Activated naive CD8-positive, alpha-beta T cell treated with anti-CD3 and anti-CD28 coated beads, Interleukin-2, amount 50 U/mL, for 24 hours (primary cell): ENCODE results near the gene C1QTNF4.
"Not testable (repeated sequence)": the region's sequence is repeated elsewhere in the genome, so short reads cannot be mapped to it uniquely, and the experiment has no call there.

Source experiments
- ATAC-seq: fragments of 150-1000 bp; cut with Tn5 transposase; one replicate; pipeline ENCODE4 v1.10.0; 2021
- DNase-seq: peaks from one replicate; pipeline ENCODE4 v3.0.0; 2021
- H3K27ac Mint-ChIP-seq: one replicate; pipeline ENCODE4 v1.8.0; 2021; ENCODE audit warnings: mild to moderate bottlenecking, mixed read lengths
- H3K27me3 Mint-ChIP-seq: one replicate; pipeline ENCODE4 v1.8.0; 2021; ENCODE audit warnings: mixed read lengths
- H3K36me3 Mint-ChIP-seq: one replicate; pipeline ENCODE4 v1.8.0; 2021; ENCODE audit warnings: low read depth, mixed read lengths
- H3K4me1 Mint-ChIP-seq: one replicate; pipeline ENCODE4 v1.8.0; 2021; ENCODE audit warnings: mixed read lengths
- H3K4me3 Mint-ChIP-seq: one replicate; pipeline ENCODE4 v1.8.0; 2021; ENCODE audit warnings: mild to moderate bottlenecking, moderate library complexity, mixed read lengths
- H3K9me3 Mint-ChIP-seq: one replicate; pipeline ENCODE4 v1.8.0; 2021; ENCODE audit warnings: mixed read lengths

Gene C1QTNF4

GRCh38 chr11:47593934-47594855, at the start of gene C1QTNF4:
Gene C1QTNF4 (minus strand): TSS chr11:47594411. CDS start chr11:47590810, 3,601 bp downstream.
- Mint-ChIP-seq H3K36me3 (no peaks in the 10 kb centered on the region), H3K9me3 (no peaks in the 10 kb centered on the region), H3K27me3 (peaks cover 30% of the 10 kb centered on the region), H3K4me1 (peaks cover 12% of the 10 kb centered on the region), H3K4me3 (no peak within 1 kb of the TSS), H3K27ac (no peak within 1 kb of the TSS)
- ATAC-seq (no peak), DNase-seq (no peak)

DNA sequence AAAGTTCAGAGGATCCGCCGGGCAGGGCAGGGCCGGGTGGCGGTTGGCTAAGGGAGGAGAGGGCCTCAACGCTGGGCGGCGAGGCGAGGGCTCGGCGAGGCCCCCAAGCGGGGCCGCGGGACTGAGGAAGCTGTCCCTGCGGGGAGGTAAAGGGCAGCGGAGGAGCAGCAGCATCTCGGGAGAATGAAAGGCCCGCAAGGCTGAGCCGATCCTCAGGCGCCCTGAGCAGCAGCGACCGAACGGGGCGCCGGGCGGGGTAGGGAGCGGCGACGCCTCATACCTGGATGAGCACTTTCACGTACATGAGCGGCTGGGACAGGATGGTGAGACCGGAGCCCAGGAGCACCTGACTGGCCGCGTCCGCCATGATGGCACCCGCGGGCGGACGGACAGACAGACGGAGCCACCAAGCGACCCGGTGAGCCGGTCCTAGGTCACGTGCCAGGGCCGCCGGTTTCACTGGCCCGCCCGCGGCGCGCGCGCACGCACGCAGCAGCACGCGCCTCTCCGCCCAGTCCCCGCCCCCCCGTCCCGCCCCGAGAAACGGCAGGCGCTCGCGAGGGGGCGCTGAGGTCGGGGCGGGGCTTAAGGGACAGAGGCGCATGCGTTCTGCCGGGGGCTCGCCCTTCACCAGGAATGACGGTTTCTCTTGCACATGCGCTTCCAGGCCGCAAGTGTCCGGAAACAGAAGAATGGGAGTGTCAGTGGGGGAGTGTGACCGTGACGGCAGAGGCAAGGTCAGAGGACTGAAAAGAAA, 48.1 kb upstream of the C1QTNF4 start, which contains the start of gene MTCH2:
MTCH2 (minus strand) TSS at position 461 of the 757 bp plus-strand sequence; CDS start at position 367, 94 bp downstream.
- peak; percentile 96 for DNase-seq
- H3K4me3 Mint-ChIP-seq: peak within 1 kb of the TSS; percentile 98
- H3K36me3 Mint-ChIP-seq: peaks cover 19% of the 10 kb centered on the region
- H3K9me3 Mint-ChIP-seq: no peaks in the 10 kb centered on the region
- peak within 1 kb of the TSS; percentile 97 for H3K27ac Mint-ChIP-seq
- peak; percentile 96 for ATAC-seq
- peaks cover 24% of the 10 kb centered on the region for H3K4me1 Mint-ChIP-seq
- H3K27me3 Mint-ChIP-seq: no peaks in the 10 kb centered on the region

GRCh38 chr11:47641600-47642098, 47.4 kb upstream of the C1QTNF4 start:
- peaks cover 24% of the 10 kb centered on the region for H3K4me1 Mint-ChIP-seq
- H3K27me3 Mint-ChIP-seq: no peaks in the 10 kb centered on the region
- ATAC-seq (no peak), DNase-seq (no peak)
- H3K4me3 Mint-ChIP-seq: peak overlapping the region; percentile 98
- H3K36me3 Mint-ChIP-seq: peaks cover 22% of the 10 kb centered on the region
- H3K27ac Mint-ChIP-seq: peak overlapping the region; percentile 97
- no peaks in the 10 kb centered on the region for H3K9me3 Mint-ChIP-seq

GRCh38 chr11:47640506-47640905, 46.3 kb upstream of the C1QTNF4 start:
- not testable (repeated sequence) for H3K27me3 Mint-ChIP-seq, ATAC-seq, DNase-seq, H3K9me3 Mint-ChIP-seq
- H3K4me1 Mint-ChIP-seq: peaks cover 24% of the 10 kb centered on the region
- peak overlapping the region; percentile 98 for H3K4me3 Mint-ChIP-seq
- peak overlapping the region; percentile 97 for H3K27ac Mint-ChIP-seq
- H3K36me3 Mint-ChIP-seq: peaks cover 26% of the 10 kb centered on the region

GRCh38 chr11:47636331-47636730, 42.1 kb upstream of the C1QTNF4 start:
- not testable (repeated sequence) for DNase-seq
- peaks cover 45% of the 10 kb centered on the region for H3K36me3 Mint-ChIP-seq

DNA sequence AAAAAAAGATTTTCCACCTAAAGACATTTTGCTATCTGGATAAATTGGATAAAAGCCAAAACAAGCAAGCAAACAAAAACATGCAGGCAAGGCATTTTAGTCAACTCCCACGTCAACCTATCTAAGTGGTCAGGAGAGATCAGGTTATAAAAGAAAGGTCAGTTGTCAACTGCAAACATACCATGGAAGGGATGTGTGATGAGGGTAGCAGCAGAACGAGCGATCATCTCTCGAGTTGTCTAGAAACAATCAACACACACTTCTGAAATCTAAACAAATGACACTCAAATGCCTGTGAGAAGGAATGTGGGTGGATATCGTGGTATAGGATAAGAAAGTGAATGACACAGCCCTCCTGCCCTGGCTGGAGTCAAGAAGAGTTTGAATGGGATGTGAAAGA, 37.3 kb upstream of the C1QTNF4 start:
- no peak for ATAC-seq
- H3K36me3 Mint-ChIP-seq: peaks cover 62% of the 10 kb centered on the region
- no peaks in the 10 kb centered on the region for H3K9me3 Mint-ChIP-seq
- H3K27ac Mint-ChIP-seq: no peak overlapping the region
- H3K27me3 Mint-ChIP-seq: no peaks in the 10 kb centered on the region
- no peak overlapping the region for H3K4me3 Mint-ChIP-seq
- DNase-seq: no peak
- H3K4me1 Mint-ChIP-seq: no peaks in the 10 kb centered on the region

More at GRCh38 chr11:47636331-47636730, 42.1 kb upstream of the C1QTNF4 start:
- not testable (repeated sequence) for H3K27ac Mint-ChIP-seq, H3K27me3 Mint-ChIP-seq, ATAC-seq, H3K4me3 Mint-ChIP-seq, H3K9me3 Mint-ChIP-seq
- peaks cover 12% of the 10 kb centered on the region for H3K4me1 Mint-ChIP-seq

GRCh38 chr11:47628026-47628425, 33.8 kb upstream of the C1QTNF4 start:
- H3K27me3 Mint-ChIP-seq: no peaks in the 10 kb centered on the region
- ATAC-seq: no peak
- no peaks in the 10 kb centered on the region for H3K4me1 Mint-ChIP-seq
- H3K27ac Mint-ChIP-seq: no peak overlapping the region
- no peak overlapping the region for H3K4me3 Mint-ChIP-seq
- no peaks in the 10 kb centered on the region for H3K9me3 Mint-ChIP-seq
- DNase-seq: no peak
- peaks cover 55% of the 10 kb centered on the region for H3K36me3 Mint-ChIP-seq

GRCh38 chr11:47626234-47626633, 32.0 kb upstream of the C1QTNF4 start:
- H3K4me1 Mint-ChIP-seq: no peaks in the 10 kb centered on the region
- no peaks in the 10 kb centered on the region for H3K9me3 Mint-ChIP-seq
- no peak overlapping the region for H3K27ac Mint-ChIP-seq
- ATAC-seq (no peak), DNase-seq (no peak)
- H3K36me3 Mint-ChIP-seq: peaks cover 50% of the 10 kb centered on the region
- no peaks in the 10 kb centered on the region for H3K27me3 Mint-ChIP-seq
- H3K4me3 Mint-ChIP-seq: no peak overlapping the region

DNA sequence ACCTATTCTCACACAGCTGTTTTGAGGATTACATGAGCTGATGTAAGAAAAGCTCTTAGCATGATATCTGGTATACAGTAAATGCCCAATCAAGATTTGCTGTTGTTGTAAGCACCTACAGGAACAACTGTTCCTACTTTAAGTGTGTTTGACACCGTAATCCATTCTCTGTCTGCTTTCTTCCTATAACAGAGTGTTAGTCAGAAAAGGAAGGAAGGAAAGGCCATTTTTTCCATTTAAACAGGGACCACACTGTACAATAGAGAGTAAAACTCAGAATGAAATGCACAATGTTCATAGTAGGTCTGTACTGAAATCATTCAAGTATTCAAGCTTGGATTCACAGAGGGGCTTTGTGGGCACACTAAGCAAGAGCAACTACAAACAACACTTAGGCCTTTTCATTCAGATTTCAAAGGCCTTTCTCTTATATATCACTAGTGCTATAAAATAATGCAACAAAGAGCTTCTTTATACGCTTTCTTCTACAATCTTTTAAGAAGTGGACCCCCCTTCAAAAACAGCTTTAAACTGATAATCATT, 26.7 kb upstream of the C1QTNF4 start:
- no peak overlapping the region for H3K4me3 Mint-ChIP-seq
- H3K27ac Mint-ChIP-seq: no peak overlapping the region
- no peak for DNase-seq
- no peak for ATAC-seq
- H3K27me3 Mint-ChIP-seq: no peaks in the 10 kb centered on the region
- no peaks in the 10 kb centered on the region for H3K9me3 Mint-ChIP-seq
- H3K4me1 Mint-ChIP-seq: no peaks in the 10 kb centered on the region
- peaks cover 23% of the 10 kb centered on the region for H3K36me3 Mint-ChIP-seq

- ATAC-seq (no peak), DNase-seq (no peak)
- peaks cover 11% of the 10 kb centered on the region for H3K36me3 Mint-ChIP-seq
- no peaks in the 10 kb centered on the region for H3K27me3 Mint-ChIP-seq
- no peaks in the 10 kb centered on the region for H3K9me3 Mint-ChIP-seq
- H3K27ac Mint-ChIP-seq: no peak overlapping the region
- H3K4me3 Mint-ChIP-seq: no peak overlapping the region
- no peaks in the 10 kb centered on the region for H3K4me1 Mint-ChIP-seq
These were observed 23.2 kb upstream of the C1QTNF4 start for GRCh38 chr11:47617417-47617809.

DNA sequence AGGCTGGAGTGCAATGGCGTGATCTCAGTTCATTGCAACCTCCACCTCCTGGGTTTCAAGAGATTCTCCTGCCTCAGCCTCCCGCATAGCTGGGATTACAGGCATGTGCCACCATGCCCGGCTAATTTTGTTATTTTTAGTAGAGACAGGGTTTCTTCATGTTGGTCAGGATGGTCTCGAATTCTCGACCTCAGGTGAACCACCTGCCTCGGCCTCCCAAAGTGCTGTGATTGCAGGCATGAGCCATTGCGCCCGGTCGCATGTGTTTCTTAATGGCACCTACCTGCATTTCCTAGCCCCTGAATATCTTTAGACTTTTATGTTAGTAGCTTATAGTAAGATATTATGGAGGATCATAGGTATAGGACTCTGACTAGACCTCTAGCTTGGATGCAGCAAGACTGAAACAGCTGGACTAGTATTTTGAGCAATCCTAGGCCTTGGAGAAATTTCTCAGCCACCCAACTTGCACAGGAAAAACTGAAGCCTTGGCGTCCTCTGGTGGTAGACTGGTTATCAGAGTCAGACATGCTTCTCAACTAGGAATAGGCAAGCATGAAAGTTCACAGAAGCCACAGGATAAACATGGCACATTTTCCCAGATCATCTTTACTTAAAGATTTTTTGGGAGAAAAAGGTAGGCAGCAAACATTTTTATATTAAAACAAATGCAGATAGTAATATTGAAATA, 22.7 kb upstream of the C1QTNF4 start:
- no peak for ATAC-seq
- no peak for DNase-seq
- Mint-ChIP-seq H3K4me1 (no peaks in the 10 kb centered on the region), H3K27ac (no peak overlapping the region), H3K27me3 (no peaks in the 10 kb centered on the region), H3K9me3 (no peaks in the 10 kb centered on the region), H3K36me3 (peaks cover 11% of the 10 kb centered on the region), H3K4me3 (no peak overlapping the region)

DNA sequence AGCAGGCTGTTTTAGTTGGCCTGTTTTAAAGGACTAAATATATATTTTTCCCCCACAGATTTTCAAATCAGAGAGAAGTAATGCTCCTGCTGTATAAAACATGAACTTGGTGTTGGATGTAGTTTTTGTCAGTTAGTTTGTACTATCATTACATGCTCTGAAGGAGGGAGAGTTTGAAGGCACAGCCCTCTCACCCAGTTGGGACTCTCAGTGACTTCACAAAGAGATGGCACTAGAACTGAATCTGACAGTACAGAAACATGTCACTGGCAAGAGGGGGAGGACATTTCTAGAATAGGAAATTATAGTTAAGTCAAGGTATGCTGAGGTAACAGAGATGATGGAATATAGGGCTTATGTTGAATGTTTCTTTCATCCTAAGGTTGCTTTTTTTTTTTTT, 21.0 kb upstream of the C1QTNF4 start:
- no peak for ATAC-seq
- H3K27ac Mint-ChIP-seq: no peak overlapping the region
- no peaks in the 10 kb centered on the region for H3K27me3 Mint-ChIP-seq
- H3K36me3 Mint-ChIP-seq: peaks cover 6% of the 10 kb centered on the region
- no peak for DNase-seq
- no peaks in the 10 kb centered on the region for H3K9me3 Mint-ChIP-seq
- no peak overlapping the region for H3K4me3 Mint-ChIP-seq
- H3K4me1 Mint-ChIP-seq: peaks cover 3% of the 10 kb centered on the region

DNA sequence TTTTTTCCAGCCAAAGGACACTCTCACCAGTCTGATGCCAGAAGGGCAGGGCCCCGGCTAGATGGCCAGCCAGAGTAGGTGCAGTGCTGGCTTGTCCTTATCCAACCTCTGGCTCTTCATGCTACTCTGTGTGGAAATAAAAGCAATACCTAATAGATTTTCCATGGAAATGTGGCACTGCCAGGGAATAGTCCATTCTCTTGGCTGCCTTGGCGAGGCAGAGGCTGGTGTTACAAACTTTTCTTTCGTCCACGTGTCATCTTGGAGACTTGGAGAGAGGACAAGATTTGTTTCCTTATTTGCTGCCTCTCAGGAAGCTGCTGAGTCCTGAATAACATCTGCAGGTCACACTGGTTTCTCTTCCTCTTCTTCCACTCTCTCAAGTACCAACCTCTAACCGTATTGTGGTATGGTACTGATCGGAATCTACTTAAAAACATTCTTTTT, 17.2 kb upstream of the C1QTNF4 start:
- Mint-ChIP-seq H3K4me1 (peaks cover 5% of the 10 kb centered on the region), H3K36me3 (no peaks in the 10 kb centered on the region), H3K4me3 (no peak overlapping the region), H3K9me3 (no peaks in the 10 kb centered on the region), H3K27me3 (no peaks in the 10 kb centered on the region), H3K27ac (no peak overlapping the region)
- ATAC-seq (no peak), DNase-seq (no peak)

- H3K4me3 Mint-ChIP-seq: no peak overlapping the region
- peaks cover 5% of the 10 kb centered on the region for H3K4me1 Mint-ChIP-seq
- H3K9me3 Mint-ChIP-seq: no peaks in the 10 kb centered on the region
- DNase-seq (no peak), ATAC-seq (peak; percentile 33)
- no peaks in the 10 kb centered on the region for H3K27me3 Mint-ChIP-seq
- H3K36me3 Mint-ChIP-seq: no peaks in the 10 kb centered on the region
- no peak overlapping the region for H3K27ac Mint-ChIP-seq
These were observed 15.5 kb upstream of the C1QTNF4 start for GRCh38 chr11:47609675-47610074.
